Mesothelial cell of epicardium (in vitro differentiated cells): Measurements from ENCODE around the gene SCUBE1. TPM values are rescaled to one million over a fixed set of nuclear protein-coding genes. Genes with fewer than 3 reads are reported as not detected.

Experiments
- DNase-seq, 2 experiments: peaks; one replicate each; pipeline ENCODE4 v3.0.0; 2021; ENCODE audit warnings: low spot score in 2 of 2; ENCODE audit not compliant: unreplicated experiment in 2 of 2
- H3K27ac Mint-ChIP-seq: 2 replicates; pipeline ENCODE4 v1.8.0; 2021; ENCODE audit warnings: mixed read lengths
- H3K27me3 Mint-ChIP-seq: 2 replicates; pipeline ENCODE4 v1.8.0; 2021; ENCODE audit warnings: low read depth, mixed read lengths
- H3K36me3 Mint-ChIP-seq: 2 replicates; pipeline ENCODE4 v1.8.0; 2021; ENCODE audit warnings: mixed read lengths
- H3K4me1 Mint-ChIP-seq: 2 replicates; pipeline ENCODE4 v1.8.0; 2021; ENCODE audit warnings: mixed read lengths
- H3K4me3 Mint-ChIP-seq: 2 replicates; pipeline ENCODE4 v1.8.0; 2021; ENCODE audit warnings: mild to moderate bottlenecking, moderate library complexity, mixed read lengths
- H3K9me3 Mint-ChIP-seq: 2 replicates; pipeline ENCODE4 v1.8.0; 2021; ENCODE audit warnings: mixed read lengths
- total RNA-seq: library from RNA; stranded (reverse); gene quantifications from 3 replicates; pipeline ENCODE4 v1.2.1, GENCODE V29; 2021
- TF ChIP-seq, protein P1 (sequence below): fragments of 200-600 bp; sonication (generic); IDR thresholded peaks from one replicate; pipeline ENCODE4 v1.5.0; 2021; ENCODE audit warnings: antibody characterized with exemption; ENCODE audit not compliant: unreplicated experiment

The SCUBE1 gene
- total RNA-seq, 1 donor from 2014 or later = 19.3 TPM

DNA sequence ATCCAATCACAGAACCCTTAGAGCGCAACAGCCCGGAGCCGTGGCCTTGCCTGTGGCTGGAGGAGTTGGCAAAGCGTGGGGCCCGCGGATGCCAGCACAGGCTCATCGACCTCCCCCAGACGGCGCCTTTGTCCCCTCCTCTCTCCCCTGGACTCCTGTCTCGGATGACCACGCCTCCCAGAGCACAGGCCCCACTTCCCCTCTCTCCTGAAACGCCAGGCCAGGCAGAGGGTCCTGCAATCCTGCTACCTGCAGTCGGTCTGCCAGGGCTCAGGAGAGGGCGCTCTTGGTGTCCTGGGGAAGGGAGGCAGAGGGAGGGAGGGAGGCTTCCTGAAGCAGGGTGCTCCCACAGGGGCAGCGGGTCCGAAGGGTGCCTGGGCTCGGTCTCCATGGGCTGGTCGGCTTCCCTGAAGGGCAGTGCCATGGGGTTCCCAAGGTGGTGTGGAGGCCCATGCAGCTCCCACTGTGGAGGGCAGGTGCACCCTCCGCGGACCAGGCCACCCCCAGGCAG is 139.6 kb downstream of the SCUBE1 start:
- H3K4me3 Mint-ChIP-seq = no peak overlapping the region

DNA sequence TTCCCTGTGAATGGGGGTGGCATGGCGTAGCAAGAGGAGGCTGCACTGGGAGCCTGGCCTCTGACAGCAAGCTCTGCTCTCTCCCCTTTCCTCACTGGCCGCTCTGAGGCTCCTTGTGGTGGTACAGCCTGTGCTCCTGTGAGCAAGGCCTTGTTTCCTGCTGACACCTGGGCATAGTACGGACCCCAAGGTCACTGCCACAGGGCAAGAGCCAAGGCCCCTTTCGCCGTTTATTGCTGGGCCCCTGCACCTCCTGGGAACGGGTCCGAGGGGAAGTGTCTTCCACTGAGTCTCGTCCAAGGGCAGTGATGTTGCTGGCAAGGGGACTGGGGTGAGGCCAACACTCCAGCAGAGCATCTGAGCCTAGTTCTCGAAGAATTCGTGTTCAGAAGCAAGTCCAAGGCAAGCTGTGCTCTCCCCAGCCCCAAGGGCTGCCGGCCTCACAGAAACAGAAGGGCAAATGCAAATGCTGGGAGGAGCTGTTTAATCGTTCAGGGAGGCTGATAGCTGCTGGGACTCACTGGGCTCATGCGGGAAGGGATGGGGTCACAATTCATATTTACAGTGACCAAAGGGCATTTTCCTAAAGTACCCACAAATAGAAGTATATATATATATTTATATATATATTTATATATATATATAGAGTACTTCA is 140.3 kb downstream of the SCUBE1 start:
- Mint-ChIP-seq H3K27me3 (no peaks in the 10 kb centered on the region), H3K4me1 (peaks cover 8% of the 10 kb centered on the region), H3K27ac (peak overlapping the region; percentile 27), H3K36me3 (no peaks in the 10 kb centered on the region), H3K4me3 (no peak overlapping the region), H3K9me3 (no peaks in the 10 kb centered on the region)
- DNase-seq = no peak
- TF ChIP-seq, protein P1, sequence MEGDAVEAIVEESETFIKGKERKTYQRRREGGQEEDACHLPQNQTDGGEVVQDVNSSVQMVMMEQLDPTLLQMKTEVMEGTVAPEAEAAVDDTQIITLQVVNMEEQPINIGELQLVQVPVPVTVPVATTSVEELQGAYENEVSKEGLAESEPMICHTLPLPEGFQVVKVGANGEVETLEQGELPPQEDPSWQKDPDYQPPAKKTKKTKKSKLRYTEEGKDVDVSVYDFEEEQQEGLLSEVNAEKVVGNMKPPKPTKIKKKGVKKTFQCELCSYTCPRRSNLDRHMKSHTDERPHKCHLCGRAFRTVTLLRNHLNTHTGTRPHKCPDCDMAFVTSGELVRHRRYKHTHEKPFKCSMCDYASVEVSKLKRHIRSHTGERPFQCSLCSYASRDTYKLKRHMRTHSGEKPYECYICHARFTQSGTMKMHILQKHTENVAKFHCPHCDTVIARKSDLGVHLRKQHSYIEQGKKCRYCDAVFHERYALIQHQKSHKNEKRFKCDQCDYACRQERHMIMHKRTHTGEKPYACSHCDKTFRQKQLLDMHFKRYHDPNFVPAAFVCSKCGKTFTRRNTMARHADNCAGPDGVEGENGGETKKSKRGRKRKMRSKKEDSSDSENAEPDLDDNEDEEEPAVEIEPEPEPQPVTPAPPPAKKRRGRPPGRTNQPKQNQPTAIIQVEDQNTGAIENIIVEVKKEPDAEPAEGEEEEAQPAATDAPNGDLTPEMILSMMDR = no peak

More for the DNA sequence above, 139.6 kb downstream of the SCUBE1 start:
- DNase-seq = no peak
- Mint-ChIP-seq H3K27me3 (no peaks in the 10 kb centered on the region), H3K9me3 (no peaks in the 10 kb centered on the region), H3K36me3 (no peaks in the 10 kb centered on the region), H3K4me1 (peaks cover 8% of the 10 kb centered on the region), H3K27ac (no peak overlapping the region)
- TF ChIP-seq, protein P1 = no peak

DNA sequence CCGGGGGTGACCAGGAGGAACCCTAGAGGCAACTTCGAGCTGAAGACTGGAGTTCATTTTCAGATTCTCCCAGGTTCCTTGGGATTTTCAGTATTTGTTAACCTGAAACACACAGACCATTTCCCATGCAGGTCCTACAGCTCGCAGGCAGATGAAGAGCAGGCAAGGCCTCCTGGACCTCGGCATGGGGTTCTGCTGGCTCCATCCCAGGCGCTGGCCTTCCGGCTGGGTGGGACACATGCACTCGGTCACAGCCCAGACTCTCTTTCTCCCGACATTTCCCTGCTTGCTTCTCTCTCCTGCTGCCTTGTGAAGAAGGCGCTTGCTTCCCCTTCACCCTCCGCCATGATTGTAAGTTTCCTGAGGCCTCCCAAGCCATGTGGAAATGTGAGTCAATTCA is 140.8 kb downstream of the SCUBE1 start:
- Mint-ChIP-seq H3K4me3 (no peak overlapping the region), H3K27ac (no peak overlapping the region), H3K4me1 (peaks cover 8% of the 10 kb centered on the region), H3K36me3 (no peaks in the 10 kb centered on the region), H3K27me3 (no peaks in the 10 kb centered on the region), H3K9me3 (no peaks in the 10 kb centered on the region)
- TF ChIP-seq, protein P1 = no peak
- DNase-seq = no peak

DNA sequence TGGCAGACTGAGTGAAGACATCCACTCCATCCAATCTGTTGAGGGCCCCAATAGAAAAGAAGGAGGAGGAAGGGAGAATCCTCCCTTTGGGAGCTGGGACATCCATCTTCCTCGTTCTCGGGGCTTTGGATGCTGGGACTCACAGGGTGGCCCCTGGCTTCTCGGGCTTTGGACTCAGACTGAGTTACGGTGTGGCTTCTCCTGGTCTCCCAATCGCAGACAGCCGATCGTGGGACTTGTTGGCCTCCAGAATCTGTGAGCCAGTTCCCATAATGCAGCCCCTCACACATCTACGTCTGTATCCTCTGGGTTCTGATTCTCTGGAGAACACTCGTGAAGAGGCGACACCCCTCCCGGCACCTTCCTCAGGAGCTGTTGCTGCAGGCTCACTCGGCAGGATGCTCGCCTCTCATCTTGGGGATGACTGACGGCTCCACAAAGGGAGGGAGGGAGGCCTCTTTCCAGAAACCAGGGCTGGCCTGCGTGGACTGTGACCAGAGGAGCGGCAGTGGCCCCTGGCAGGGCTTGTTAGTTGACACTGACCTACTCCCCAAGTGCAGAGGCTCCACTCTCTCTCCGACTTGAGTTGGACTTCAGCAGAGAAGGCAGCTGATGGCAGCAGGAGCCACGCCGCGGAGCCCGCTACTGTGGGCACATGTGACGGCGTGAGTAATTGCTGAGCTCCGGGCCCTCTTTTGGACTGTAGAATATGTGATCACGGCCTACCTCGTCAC is 141.5 kb downstream of the SCUBE1 start:
- TF ChIP-seq, protein P1 = no peak
- no peak for DNase-seq
- Mint-ChIP-seq H3K9me3 (no peaks in the 10 kb centered on the region), H3K36me3 (no peaks in the 10 kb centered on the region), H3K4me3 (no peak overlapping the region), H3K4me1 (peaks cover 8% of the 10 kb centered on the region), H3K27me3 (no peaks in the 10 kb centered on the region), H3K27ac (no peak overlapping the region)

DNA sequence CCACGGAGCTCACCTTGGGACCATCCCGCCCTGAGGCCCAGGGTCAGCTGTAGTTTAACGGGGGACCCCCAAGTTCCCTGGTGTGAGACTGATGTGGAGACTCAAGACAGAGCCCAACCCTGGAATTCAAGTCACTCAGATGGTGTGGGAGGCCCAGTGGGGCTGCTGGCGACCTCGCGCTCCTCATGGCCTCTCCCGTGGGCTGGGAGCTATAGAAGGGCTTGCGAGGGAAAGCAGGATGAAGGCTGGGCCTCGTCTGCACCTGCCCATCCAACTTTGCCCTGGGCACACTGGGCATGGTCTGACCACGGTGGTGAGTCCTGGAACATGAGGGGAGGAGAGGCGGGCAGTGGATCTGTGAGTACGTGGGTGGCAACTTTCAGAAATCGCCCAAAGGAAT is 142.6 kb downstream of the SCUBE1 start:
- TF ChIP-seq, protein P1 = no peak
- Mint-ChIP-seq H3K4me1 (peaks cover 6% of the 10 kb centered on the region), H3K36me3 (no peaks in the 10 kb centered on the region), H3K9me3 (no peaks in the 10 kb centered on the region), H3K27ac (no peak overlapping the region), H3K4me3 (no peak overlapping the region), H3K27me3 (no peaks in the 10 kb centered on the region)
- no peak for DNase-seq
